Inferior parietal cortex (tissue), 1 donor: Measurements from ENCODE around the gene FUT2.
"Not testable (repeated sequence)": the region's sequence is repeated elsewhere in the genome, so short reads cannot be mapped to it uniquely, and the experiment has no call there.

Experiments used
- DNase-seq: peaks from one replicate; pipeline ENCODE4 v3.0.0-alpha.2; 2016; ENCODE audit errors: extremely low spot score

The FUT2 gene

GRCh38 chr19:48695743-48696352 is at the start of gene FUT2:
FUT2 (plus strand) TSS chr19:48695971; CDS start chr19:48702957, 6,986 bp downstream.
- DNase-seq, result no peak

- DNase-seq, result peak; percentile 87
Observed at GRCh38 chr19:48646001-48646721, 49.6 kb upstream of the FUT2 start, which contains the start of gene CA11. CA11 (minus strand) TSS chr19:48646187; CDS start chr19:48645632, 555 bp downstream.

GRCh38 chr19:48646722-48647216 is 49.0 kb upstream of the FUT2 start:
- no peak for DNase-seq

- DNase-seq, result no peak
Observed at GRCh38 chr19:48648134-48648533, 47.6 kb upstream of the FUT2 start.

GRCh38 chr19:48650974-48651682 is 44.6 kb upstream of the FUT2 start:
- DNase-seq, result no peak

GRCh38 chr19:48651683-48652048 is 44.1 kb upstream of the FUT2 start:
- DNase-seq, result no peak

GRCh38 chr19:48654299-48655059 is 41.3 kb upstream of the FUT2 start:
- no peak for DNase-seq

- DNase-seq, result no peak
Observed at GRCh38 chr19:48656840-48657474, 38.8 kb upstream of the FUT2 start.

GRCh38 chr19:48657828-48658227 is 37.9 kb upstream of the FUT2 start:
- not testable (repeated sequence) for DNase-seq

GRCh38 chr19:48658483-48658882 is 37.3 kb upstream of the FUT2 start:
- no peak for DNase-seq

GRCh38 chr19:48659768-48660167 is 36.0 kb upstream of the FUT2 start:
- no peak for DNase-seq

- DNase-seq, result peak; percentile 88
Observed at GRCh38 chr19:48660852-48661710, 34.7 kb upstream of the FUT2 start.

GRCh38 chr19:48661711-48662090 is 34.1 kb upstream of the FUT2 start:
- no peak for DNase-seq

- DNase-seq, result no peak
Observed at GRCh38 chr19:48663667-48664066, 32.1 kb upstream of the FUT2 start.

- DNase-seq, result no peak
Observed at GRCh38 chr19:48664476-48664875, 31.3 kb upstream of the FUT2 start.

- DNase-seq, result no peak
Observed at GRCh38 chr19:48665786-48666185, 30.0 kb upstream of the FUT2 start.

GRCh38 chr19:48668332-48668731 is 27.4 kb upstream of the FUT2 start:
- DNase-seq, result no peak

- DNase-seq, result no peak
Observed at GRCh38 chr19:48668761-48669160, 27.0 kb upstream of the FUT2 start.

- DNase-seq, result no peak
Observed at GRCh38 chr19:48669903-48670668, 25.7 kb upstream of the FUT2 start.
